GM04503 (cell line): ENCODE measurements around the gene PLSCR3.
"Not testable (repeated sequence)": the region's sequence is repeated elsewhere in the genome, so short reads cannot be mapped to it uniquely, and the experiment has no call there.

ENCODE experiments used
- DNase-seq: peaks from one replicate; pipeline ENCODE4 v3.0.0-alpha.2; 2012; ENCODE audit warnings: low read depth

PLSCR3 gene

GRCh38 chr17:7380321-7380720, 14.0 kb downstream of the PLSCR3 start:
- DNase-seq = no peak

- no peak for DNase-seq
These were observed 15.2 kb downstream of the PLSCR3 start for GRCh38 chr17:7379134-7379533.

- no peak for DNase-seq
These were observed 20.0 kb downstream of the PLSCR3 start for GRCh38 chr17:7374353-7374752.

GRCh38 chr17:7370853-7371252, 23.5 kb downstream of the PLSCR3 start:
- DNase-seq = no peak

GRCh38 chr17:7369825-7370224, 24.5 kb downstream of the PLSCR3 start:
- no peak for DNase-seq

GRCh38 chr17:7368599-7368994, 25.7 kb downstream of the PLSCR3 start:
- DNase-seq = not testable (repeated sequence)

GRCh38 chr17:7367918-7368598, 26.3 kb downstream of the PLSCR3 start:
- DNase-seq = no peak

GRCh38 chr17:7367083-7367482, 27.2 kb downstream of the PLSCR3 start:
- DNase-seq = no peak

- not testable (repeated sequence) for DNase-seq
These were observed 28.4 kb downstream of the PLSCR3 start for GRCh38 chr17:7365963-7366362.

- DNase-seq = no peak
These were observed 31.0 kb downstream of the PLSCR3 start for GRCh38 chr17:7363311-7363710.

GRCh38 chr17:7361906-7362305, 32.4 kb downstream of the PLSCR3 start:
- no peak for DNase-seq

- no peak for DNase-seq
These were observed 36.9 kb downstream of the PLSCR3 start for GRCh38 chr17:7357381-7357780.

- DNase-seq = no peak
These were observed 37.6 kb downstream of the PLSCR3 start for GRCh38 chr17:7356756-7357155.

GRCh38 chr17:7356072-7356549, 38.2 kb downstream of the PLSCR3 start:
- DNase-seq = no peak

- DNase-seq = no peak
These were observed 38.8 kb downstream of the PLSCR3 start for GRCh38 chr17:7355573-7355972.

- no peak for DNase-seq
These were observed 39.3 kb downstream of the PLSCR3 start, which contains the start of gene TMEM95 for GRCh38 chr17:7355053-7355452. TSS of gene TMEM95 (plus strand) at chr17:7355156. CDS start at chr17:7355205, 49 bp downstream.

- no peak for DNase-seq
These were observed 40.0 kb downstream of the PLSCR3 start for GRCh38 chr17:7354262-7354843.

- no peak for DNase-seq
These were observed 41.3 kb downstream of the PLSCR3 start for GRCh38 chr17:7352910-7353635.

- DNase-seq = no peak
These were observed 41.8 kb downstream of the PLSCR3 start for GRCh38 chr17:7352503-7352889.

- peak; percentile 62 for DNase-seq
These were observed 42.4 kb downstream of the PLSCR3 start, which contains the start of gene KCTD11 for GRCh38 chr17:7351665-7352502. TSS of gene KCTD11 (plus strand) at chr17:7352162.

- DNase-seq = no peak
These were observed 45.7 kb downstream of the PLSCR3 start for GRCh38 chr17:7348478-7349242.
